ENCODE measurements around the gene ZNF547.

- TF ChIP-seq GTF2F1 (IDR thresholded peaks at IDR 0.05; ENCODE audit: borderline replicate concordance, low read depth, low read length) (no peak), POLR2A (IDR thresholded peaks at IDR 0.05; ENCODE audit: control extremely low read depth in 1 of 2, low read depth in 2 of 2, low read length in 2 of 2) (peak in 1 of 2 experiments; percentile 59; a peak in 1 of 3 replicates), TEAD4 (IDR thresholded peaks at IDR 0.05; ENCODE audit: low read depth, low read length) (no peak), EZH2 (IDR thresholded peaks at IDR 0.05; ENCODE audit: low read depth, low read length, severe bottlenecking) (no peak), CEBPB (IDR thresholded peaks at IDR 0.05; ENCODE audit: low read depth, low read length) (no peak)
- TF ChIP-seq, protein P1, sequence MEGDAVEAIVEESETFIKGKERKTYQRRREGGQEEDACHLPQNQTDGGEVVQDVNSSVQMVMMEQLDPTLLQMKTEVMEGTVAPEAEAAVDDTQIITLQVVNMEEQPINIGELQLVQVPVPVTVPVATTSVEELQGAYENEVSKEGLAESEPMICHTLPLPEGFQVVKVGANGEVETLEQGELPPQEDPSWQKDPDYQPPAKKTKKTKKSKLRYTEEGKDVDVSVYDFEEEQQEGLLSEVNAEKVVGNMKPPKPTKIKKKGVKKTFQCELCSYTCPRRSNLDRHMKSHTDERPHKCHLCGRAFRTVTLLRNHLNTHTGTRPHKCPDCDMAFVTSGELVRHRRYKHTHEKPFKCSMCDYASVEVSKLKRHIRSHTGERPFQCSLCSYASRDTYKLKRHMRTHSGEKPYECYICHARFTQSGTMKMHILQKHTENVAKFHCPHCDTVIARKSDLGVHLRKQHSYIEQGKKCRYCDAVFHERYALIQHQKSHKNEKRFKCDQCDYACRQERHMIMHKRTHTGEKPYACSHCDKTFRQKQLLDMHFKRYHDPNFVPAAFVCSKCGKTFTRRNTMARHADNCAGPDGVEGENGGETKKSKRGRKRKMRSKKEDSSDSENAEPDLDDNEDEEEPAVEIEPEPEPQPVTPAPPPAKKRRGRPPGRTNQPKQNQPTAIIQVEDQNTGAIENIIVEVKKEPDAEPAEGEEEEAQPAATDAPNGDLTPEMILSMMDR (IDR thresholded peaks at IDR 0.05; ENCODE audit: control extremely low read depth in 1 of 3, insufficient read depth in 1 of 3, low read depth in 1 of 3, low read length in 3 of 3), result no peak
Observed at GRCh38 chr19:57410877-57411671, 47.7 kb downstream of the ZNF547 start, which contains the start of gene ZNF17.

Measured in H1 (cell line).